HFFc6 (cell line): Measurements from ENCODE around the gene TMEM63A. TPM values are rescaled to one million over a fixed set of nuclear protein-coding genes. Genes with fewer than 3 reads are reported as not detected.
A peak's percentile ranks its signal among the peaks of the same experiment; 100 is the strongest.

ENCODE experiments used
- DNase-seq: peaks from one replicate; pipeline ENCODE4 v3.0.0-alpha.2; 2018
- H3K27ac Mint-ChIP-seq: 2 replicates; pipeline ENCODE4 v1.8.0; 2020; ENCODE audit warnings: mild to moderate bottlenecking, mixed read lengths
- H3K27me3 Mint-ChIP-seq: 2 replicates; pipeline ENCODE4 v1.8.0; 2021; ENCODE audit warnings: mild to moderate bottlenecking, moderate library complexity, mixed read lengths; ENCODE audit not compliant: insufficient read depth
- H3K36me3 Mint-ChIP-seq: 2 replicates; pipeline ENCODE4 v1.8.0; 2021; ENCODE audit warnings: low read depth, mixed read lengths
- H3K4me1 Mint-ChIP-seq: 2 replicates; pipeline ENCODE4 v1.8.0; 2020; ENCODE audit warnings: low read depth, mixed read lengths
- H3K4me3 Mint-ChIP-seq: 2 replicates; pipeline ENCODE4 v1.8.0; 2020; ENCODE audit warnings: mild to moderate bottlenecking, moderate library complexity, mixed read lengths
- H3K9me3 Mint-ChIP-seq: 2 replicates; pipeline ENCODE4 v1.8.0; 2020; ENCODE audit warnings: mild to moderate bottlenecking, mixed read lengths
- total RNA-seq, 6 experiments: library from RNA; stranded (reverse); fragmentation: NEBNext Ultra II Directional; extraction: Animal tissue kit (Norgen Biotek cat#: 25700); gene quantifications; 2 replicates in 1 of 6; 3 replicates in 5 of 6; pipeline ENCODE4 v1.2.3, GENCODE V29; 2021
- TF ChIP-seq, protein P1 (sequence below): fragments of 200-600 bp; sonication (generic); IDR thresholded peaks from 2 replicates; pipeline ENCODE4 v1.5.0; 2021; ENCODE audit warnings: antibody characterized with exemption, mild to moderate bottlenecking

Gene TMEM63A
- total RNA-seq, 6 experiments from 2014 or later, result 18.9 to 29.1 (median 22.0) TPM

DNA sequence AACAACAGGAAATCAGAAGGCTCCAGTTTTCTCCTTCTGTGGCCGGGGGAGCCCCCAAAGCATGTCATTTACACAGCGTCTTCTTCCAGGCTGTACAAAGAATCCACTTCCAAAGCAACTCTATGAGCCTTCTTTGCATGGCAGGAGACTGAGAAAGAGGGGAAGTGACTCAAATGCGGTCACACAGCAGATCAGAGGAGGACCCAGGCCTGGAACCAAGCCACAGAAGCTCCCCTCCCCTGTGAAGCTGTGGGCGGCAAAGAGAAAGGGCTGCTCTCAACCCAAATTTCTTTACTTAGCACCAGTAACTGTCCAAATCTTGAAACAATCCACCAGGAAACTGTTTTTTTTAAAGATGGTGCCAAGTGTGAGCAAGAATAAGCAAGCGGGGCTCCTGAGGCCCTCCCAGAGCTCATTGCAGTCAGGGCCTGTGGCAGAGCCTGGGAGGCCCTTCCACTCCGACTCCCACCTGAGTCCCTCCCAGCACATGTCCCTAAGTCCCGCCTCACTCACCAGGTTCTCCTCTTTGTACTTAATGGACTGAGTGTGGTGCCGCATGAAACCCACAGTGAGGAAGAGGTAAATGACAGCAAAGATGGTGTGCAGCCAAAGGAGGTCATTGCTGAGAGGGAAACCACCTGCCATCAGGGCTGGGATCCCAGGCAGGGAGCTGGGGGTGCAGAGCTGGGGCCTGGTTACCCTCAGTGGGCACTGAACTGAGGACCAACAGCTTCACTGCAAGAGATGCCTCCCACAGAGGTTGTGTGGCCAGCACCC, 15.9 kb downstream of the TMEM63A start:
- Mint-ChIP-seq H3K4me1 (peaks cover 31% of the 10 kb centered on the region), H3K36me3 (peaks cover 18% of the 10 kb centered on the region), H3K27ac (peak overlapping the region; percentile 27), H3K4me3 (no peak overlapping the region; the same call in 1 of the 2 replicates), H3K27me3 (no peaks in the 10 kb centered on the region; the same call in 1 of the 2 replicates), H3K9me3 (no peaks in the 10 kb centered on the region)
- TF ChIP-seq, protein P1, sequence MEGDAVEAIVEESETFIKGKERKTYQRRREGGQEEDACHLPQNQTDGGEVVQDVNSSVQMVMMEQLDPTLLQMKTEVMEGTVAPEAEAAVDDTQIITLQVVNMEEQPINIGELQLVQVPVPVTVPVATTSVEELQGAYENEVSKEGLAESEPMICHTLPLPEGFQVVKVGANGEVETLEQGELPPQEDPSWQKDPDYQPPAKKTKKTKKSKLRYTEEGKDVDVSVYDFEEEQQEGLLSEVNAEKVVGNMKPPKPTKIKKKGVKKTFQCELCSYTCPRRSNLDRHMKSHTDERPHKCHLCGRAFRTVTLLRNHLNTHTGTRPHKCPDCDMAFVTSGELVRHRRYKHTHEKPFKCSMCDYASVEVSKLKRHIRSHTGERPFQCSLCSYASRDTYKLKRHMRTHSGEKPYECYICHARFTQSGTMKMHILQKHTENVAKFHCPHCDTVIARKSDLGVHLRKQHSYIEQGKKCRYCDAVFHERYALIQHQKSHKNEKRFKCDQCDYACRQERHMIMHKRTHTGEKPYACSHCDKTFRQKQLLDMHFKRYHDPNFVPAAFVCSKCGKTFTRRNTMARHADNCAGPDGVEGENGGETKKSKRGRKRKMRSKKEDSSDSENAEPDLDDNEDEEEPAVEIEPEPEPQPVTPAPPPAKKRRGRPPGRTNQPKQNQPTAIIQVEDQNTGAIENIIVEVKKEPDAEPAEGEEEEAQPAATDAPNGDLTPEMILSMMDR, result no peak
- peak; percentile 51 for DNase-seq

DNA sequence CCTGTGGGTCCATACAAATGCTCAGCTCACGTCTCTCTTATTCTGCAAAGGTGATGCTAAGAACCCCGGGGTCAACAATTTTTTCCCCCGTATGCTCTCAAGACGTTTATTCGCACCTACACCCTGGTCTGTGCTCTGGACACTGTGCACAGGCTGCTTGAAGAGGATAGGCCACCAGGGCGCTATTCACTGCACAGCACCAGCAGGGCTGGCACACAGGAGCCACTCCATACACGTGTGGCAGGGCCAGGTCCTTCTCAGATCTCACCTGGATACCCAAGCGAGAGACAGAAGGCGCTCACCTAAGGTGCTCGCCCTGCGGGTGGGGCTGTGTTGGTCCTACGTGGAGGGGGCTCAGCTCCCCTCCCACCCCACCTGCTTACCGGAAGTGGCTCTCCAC, 16.7 kb downstream of the TMEM63A start:
- H3K9me3 Mint-ChIP-seq, result no peaks in the 10 kb centered on the region
- TF ChIP-seq, protein P1, result no peak; the same call in 1 of the 2 replicates
- peaks cover 14% of the 10 kb centered on the region for H3K36me3 Mint-ChIP-seq
- H3K27me3 Mint-ChIP-seq, result no peaks in the 10 kb centered on the region; the same call in 1 of the 2 replicates
- H3K4me1 Mint-ChIP-seq, result peaks cover 30% of the 10 kb centered on the region
- no peak overlapping the region for H3K4me3 Mint-ChIP-seq
- DNase-seq, result no peak
- no peak overlapping the region; the same call in 1 of the 2 replicates for H3K27ac Mint-ChIP-seq

DNA sequence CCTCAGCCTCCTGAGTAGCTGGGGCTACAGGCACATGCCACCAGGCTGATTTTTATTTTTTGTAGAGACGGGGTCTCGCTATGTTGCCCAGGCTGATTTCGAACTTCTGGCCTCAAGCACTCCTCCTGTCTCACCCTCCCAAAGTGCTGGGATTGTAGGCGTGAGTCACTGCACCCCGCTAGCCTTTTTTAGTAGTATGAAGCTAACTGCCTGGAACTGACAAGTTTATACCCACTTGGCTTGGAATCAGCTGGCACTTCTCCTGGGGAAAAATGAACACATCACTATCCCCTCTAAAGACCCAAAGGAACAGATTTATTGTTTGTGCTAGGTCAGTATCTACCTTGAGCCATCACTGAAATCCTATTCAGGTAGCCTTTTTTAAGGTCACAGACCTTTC, 19.0 kb downstream of the TMEM63A start:
- DNase-seq, result no peak
- peaks cover 17% of the 10 kb centered on the region for H3K36me3 Mint-ChIP-seq
- TF ChIP-seq, protein P1, result no peak
- H3K9me3 Mint-ChIP-seq, result no peaks in the 10 kb centered on the region
- no peak overlapping the region for H3K4me3 Mint-ChIP-seq
- H3K4me1 Mint-ChIP-seq, result peaks cover 30% of the 10 kb centered on the region
- no peaks in the 10 kb centered on the region; the same call in 1 of the 2 replicates for H3K27me3 Mint-ChIP-seq
- H3K27ac Mint-ChIP-seq, result no peak overlapping the region

DNA sequence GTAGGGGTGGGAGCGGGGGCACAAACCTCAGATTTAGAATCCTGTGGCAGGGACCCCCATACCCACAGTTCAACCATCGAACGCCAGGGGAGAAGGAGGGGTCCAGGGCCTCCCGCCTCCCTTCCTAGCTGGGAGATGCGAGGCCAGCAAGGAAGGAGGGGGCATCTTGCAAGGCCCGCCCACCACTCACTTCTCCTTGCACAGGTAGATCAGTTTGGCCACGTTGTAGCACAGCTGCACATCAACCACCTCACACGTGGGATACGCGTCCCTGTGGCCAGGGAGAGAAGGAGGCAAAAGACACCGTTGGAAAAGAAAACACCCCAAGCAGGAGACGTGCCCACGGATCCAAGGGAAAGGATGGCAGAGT, 19.6 kb downstream of the TMEM63A start:
- Mint-ChIP-seq H3K9me3 (no peaks in the 10 kb centered on the region), H3K4me3 (no peak overlapping the region), H3K36me3 (peaks cover 14% of the 10 kb centered on the region), H3K27me3 (no peaks in the 10 kb centered on the region; the same call in 1 of the 2 replicates), H3K4me1 (peaks cover 35% of the 10 kb centered on the region), H3K27ac (no peak overlapping the region)
- TF ChIP-seq, protein P1, result no peak
- DNase-seq, result no peak

DNA sequence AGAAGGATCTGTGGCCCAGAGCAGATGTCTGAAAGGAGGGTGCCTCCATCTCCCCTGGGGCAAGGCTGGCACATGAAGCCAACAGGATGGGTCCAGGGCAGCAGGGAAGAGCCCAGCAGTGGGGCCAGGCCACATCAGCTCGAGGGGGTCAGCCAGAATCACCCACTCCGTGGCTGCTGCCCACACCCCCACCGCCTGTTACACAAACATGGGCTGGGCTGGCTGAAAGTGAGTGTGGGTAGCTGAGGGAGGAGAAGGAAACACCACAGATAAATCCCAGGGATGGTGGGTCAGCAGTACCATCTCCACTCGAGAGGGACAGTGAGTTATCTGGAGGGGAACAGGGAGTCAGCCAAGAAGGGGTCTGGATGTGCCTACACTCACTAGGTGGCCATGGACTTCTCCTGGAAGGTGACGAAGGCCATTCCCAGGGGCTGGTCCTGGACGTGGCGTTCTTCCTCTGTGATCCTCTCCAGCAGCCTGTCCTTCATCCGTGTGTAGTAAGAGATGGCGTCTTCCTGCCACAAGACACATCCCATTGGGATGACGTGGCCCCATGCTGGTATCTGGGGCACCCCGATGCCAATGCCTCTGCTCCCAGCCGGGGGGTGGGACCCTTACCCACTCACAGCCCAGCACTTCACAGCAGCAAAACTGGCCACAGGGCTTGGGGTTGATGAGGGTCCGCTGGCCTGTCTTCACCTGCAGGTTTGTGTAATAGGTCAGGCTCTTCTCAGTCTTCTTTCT, 20.2 kb downstream of the TMEM63A start:
- Mint-ChIP-seq H3K36me3 (peaks cover 11% of the 10 kb centered on the region), H3K9me3 (no peaks in the 10 kb centered on the region), H3K27me3 (no peaks in the 10 kb centered on the region; the same call in 1 of the 2 replicates), H3K27ac (no peak overlapping the region), H3K4me1 (peaks cover 32% of the 10 kb centered on the region), H3K4me3 (no peak overlapping the region)
- no peak for DNase-seq
- TF ChIP-seq, protein P1, result no peak
